HL-60 (cell line): ENCODE measurements around the gene LDB2.

Experiments
- DNase-seq, 2 experiments: peaks; one replicate each; pipeline ENCODE4 v3.0.0-alpha.2; 2010 to 2020; ENCODE audit warnings: low read depth in 1 of 2, low spot score in 1 of 2
- H3K27ac ChIP-seq: fragments of 250-450 bp; sonication (Bioruptor Pico); replicated peaks from 2 replicates; pipeline ENCODE4 v1.5.1; 2020; ENCODE audit warnings: mild to moderate bottlenecking, moderate library complexity
- H3K27me3 ChIP-seq: fragments of 250-450 bp; sonication (Bioruptor Pico); 2 replicates; pipeline ENCODE4 v1.5.1; 2021; ENCODE audit warnings: mild to moderate bottlenecking, moderate library complexity; ENCODE audit not compliant: insufficient read depth, poor library complexity, severe bottlenecking
- H3K4me3 ChIP-seq: replicated peaks from 2 replicates; pipeline ENCODE4 v1.5.1; 2011; ENCODE audit warnings: mild to moderate bottlenecking, control low read depth, low read length; ENCODE audit not compliant: insufficient read depth
- GABPA ChIP-seq: IDR thresholded peaks from 2 replicates; pipeline ENCODE4 v1.6.1; 2012; ENCODE audit warnings: low read depth
- POLR2AphosphoS5 ChIP-seq: IDR thresholded peaks from 2 replicates; pipeline ENCODE4 v1.6.1; 2012; ENCODE audit warnings: low read depth
- SPI1 ChIP-seq: IDR thresholded peaks from 2 replicates; pipeline ENCODE4 v1.6.1; 2012; ENCODE audit warnings: low read depth, mild to moderate bottlenecking, borderline replicate concordance
- TF ChIP-seq, protein P1 (sequence below): IDR thresholded peaks from one replicate; pipeline ENCODE4 v1.5.1; 2011; ENCODE audit warnings: low read length, control low read depth, inconsistent platforms; ENCODE audit not compliant: insufficient read depth
- TF ChIP-seq, protein P2 (sequence below): IDR thresholded peaks from 2 replicates; pipeline ENCODE4 v1.6.1; 2012; ENCODE audit warnings: low read depth; ENCODE audit not compliant: insufficient replicate concordance

The LDB2 gene

DNA sequence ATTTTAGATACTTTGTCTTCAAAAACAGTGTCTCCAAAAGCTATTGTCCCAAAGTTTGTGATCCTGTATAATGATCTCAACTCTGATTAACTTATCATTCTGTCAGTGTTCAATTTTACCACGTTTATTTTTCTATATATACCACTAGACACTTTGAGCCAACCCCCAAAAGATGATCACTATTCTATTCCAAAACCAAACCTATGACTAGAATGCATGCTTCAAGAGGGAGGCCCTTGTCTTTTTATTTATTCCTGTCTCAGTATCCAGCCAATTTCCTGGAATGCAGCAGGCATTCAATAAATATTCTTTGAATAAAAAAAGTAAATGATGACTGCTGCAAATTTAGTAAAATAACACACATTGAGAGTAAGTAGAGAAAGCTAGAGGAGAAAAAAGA lies 275.6 kb downstream of the LDB2 start:
- DNase-seq = no peak
- no peak overlapping the region for H3K4me3 ChIP-seq
- TF ChIP-seq GABPA = no peak
- TF ChIP-seq, protein P1, sequence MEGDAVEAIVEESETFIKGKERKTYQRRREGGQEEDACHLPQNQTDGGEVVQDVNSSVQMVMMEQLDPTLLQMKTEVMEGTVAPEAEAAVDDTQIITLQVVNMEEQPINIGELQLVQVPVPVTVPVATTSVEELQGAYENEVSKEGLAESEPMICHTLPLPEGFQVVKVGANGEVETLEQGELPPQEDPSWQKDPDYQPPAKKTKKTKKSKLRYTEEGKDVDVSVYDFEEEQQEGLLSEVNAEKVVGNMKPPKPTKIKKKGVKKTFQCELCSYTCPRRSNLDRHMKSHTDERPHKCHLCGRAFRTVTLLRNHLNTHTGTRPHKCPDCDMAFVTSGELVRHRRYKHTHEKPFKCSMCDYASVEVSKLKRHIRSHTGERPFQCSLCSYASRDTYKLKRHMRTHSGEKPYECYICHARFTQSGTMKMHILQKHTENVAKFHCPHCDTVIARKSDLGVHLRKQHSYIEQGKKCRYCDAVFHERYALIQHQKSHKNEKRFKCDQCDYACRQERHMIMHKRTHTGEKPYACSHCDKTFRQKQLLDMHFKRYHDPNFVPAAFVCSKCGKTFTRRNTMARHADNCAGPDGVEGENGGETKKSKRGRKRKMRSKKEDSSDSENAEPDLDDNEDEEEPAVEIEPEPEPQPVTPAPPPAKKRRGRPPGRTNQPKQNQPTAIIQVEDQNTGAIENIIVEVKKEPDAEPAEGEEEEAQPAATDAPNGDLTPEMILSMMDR = no peak
- TF ChIP-seq POLR2AphosphoS5 = no peak
- TF ChIP-seq SPI1 = no peak
- no peaks in the 10 kb centered on the region for H3K27me3 ChIP-seq
- no peak overlapping the region for H3K27ac ChIP-seq

DNA sequence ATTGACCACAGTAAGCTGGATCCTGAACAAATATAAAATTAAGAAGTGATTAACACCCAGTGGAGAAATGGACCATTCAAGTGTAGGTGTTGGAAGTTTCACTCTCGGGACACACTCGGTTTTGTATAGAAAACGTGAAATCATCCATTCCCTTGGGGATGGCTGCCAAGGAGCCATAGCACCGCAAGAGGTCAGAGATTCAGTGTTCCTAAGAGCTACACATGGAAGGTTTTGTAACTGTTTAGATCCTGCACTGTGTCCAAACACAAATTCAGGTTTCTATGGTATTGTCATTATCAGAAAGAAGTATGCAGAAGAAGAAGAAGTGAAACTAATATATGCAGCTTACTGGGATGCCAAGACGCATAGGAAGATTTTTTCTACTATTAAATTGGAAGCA lies 281.0 kb downstream of the LDB2 start:
- no peak for DNase-seq
- no peak overlapping the region for H3K4me3 ChIP-seq

GRCh38 chr4:16617011-16617410 lies 281.4 kb downstream of the LDB2 start:
- Histone ChIP-seq H3K27ac (no peak overlapping the region), H3K27me3 (peaks cover 2% of the 10 kb centered on the region), H3K4me3 (no peak overlapping the region)
- no peak for DNase-seq
- TF ChIP-seq SPI1 = no peak
- no peak for TF ChIP-seq POLR2AphosphoS5
- TF ChIP-seq, protein P1 = no peak
- no peak for TF ChIP-seq GABPA
- TF ChIP-seq, protein P2, sequence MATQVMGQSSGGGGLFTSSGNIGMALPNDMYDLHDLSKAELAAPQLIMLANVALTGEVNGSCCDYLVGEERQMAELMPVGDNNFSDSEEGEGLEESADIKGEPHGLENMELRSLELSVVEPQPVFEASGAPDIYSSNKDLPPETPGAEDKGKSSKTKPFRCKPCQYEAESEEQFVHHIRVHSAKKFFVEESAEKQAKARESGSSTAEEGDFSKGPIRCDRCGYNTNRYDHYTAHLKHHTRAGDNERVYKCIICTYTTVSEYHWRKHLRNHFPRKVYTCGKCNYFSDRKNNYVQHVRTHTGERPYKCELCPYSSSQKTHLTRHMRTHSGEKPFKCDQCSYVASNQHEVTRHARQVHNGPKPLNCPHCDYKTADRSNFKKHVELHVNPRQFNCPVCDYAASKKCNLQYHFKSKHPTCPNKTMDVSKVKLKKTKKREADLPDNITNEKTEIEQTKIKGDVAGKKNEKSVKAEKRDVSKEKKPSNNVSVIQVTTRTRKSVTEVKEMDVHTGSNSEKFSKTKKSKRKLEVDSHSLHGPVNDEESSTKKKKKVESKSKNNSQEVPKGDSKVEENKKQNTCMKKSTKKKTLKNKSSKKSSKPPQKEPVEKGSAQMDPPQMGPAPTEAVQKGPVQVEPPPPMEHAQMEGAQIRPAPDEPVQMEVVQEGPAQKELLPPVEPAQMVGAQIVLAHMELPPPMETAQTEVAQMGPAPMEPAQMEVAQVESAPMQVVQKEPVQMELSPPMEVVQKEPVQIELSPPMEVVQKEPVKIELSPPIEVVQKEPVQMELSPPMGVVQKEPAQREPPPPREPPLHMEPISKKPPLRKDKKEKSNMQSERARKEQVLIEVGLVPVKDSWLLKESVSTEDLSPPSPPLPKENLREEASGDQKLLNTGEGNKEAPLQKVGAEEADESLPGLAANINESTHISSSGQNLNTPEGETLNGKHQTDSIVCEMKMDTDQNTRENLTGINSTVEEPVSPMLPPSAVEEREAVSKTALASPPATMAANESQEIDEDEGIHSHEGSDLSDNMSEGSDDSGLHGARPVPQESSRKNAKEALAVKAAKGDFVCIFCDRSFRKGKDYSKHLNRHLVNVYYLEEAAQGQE = no peak

More for the DNA sequence above, 281.0 kb downstream of the LDB2 start:
- H3K27ac ChIP-seq = no peak overlapping the region
- TF ChIP-seq, protein P2 = no peak
- TF ChIP-seq GABPA (no peak), SPI1 (no peak), POLR2AphosphoS5 (no peak)
- TF ChIP-seq, protein P1 = no peak
- peaks cover 2% of the 10 kb centered on the region for H3K27me3 ChIP-seq

DNA sequence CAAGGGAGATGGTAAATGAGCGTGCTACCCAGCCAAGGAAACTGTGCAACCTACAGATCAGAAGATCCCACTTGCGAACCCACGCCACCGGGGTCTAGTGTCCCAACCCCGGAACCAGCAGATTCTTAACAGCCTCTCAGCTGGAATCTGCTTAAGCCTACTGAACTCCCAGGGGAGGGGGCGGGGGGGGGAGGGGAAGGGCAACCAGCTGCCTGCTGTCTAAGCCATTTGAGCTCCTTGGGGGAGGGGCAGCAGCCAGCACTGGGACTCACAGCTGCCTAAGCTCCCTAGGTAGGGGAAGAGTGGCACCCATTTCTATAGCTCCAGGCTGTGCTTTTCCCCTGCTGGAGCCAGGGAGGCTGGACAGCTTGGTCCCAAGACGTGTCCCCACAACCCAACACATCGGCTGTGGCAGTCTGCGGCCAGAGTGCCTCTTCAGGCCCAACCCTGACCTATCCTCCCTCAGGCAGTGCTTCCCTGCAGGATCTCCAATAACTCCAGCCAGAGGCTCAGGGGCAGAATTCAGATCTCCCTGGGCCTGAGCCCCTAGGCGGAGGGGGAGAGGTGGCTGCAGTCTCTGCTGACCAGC lies 289.2 kb downstream of the LDB2 start:
- no peak overlapping the region for H3K4me3 ChIP-seq
- TF ChIP-seq POLR2AphosphoS5 (no peak), GABPA (no peak), SPI1 (no peak)
- TF ChIP-seq, protein P1 = no peak
- TF ChIP-seq, protein P2 = no peak
- H3K27ac ChIP-seq = no peak overlapping the region
- H3K27me3 ChIP-seq = peaks cover 2% of the 10 kb centered on the region
- no peak for DNase-seq
